Prostate gland (tissue), 2 donors: Measurements from ENCODE around the gene RBM39. TPM values are rescaled to one million over a fixed set of nuclear protein-coding genes. Genes with fewer than 3 reads are reported as not detected.

Experiments used
- DNase-seq: peaks from one replicate; pipeline ENCODE4 v3.0.0-alpha.2; 2019; ENCODE audit warnings: low spot score
- H3K27ac ChIP-seq, 2 donors: fragments of 200-600 bp; sonication (generic); 2 replicates each; pipeline ENCODE4 v1.5.1; 2017 to 2019
- H3K27me3 ChIP-seq: fragments of 200-600 bp; sonication (generic); replicated peaks from 2 replicates; pipeline ENCODE4 v1.5.1; 2019; ENCODE audit not compliant: insufficient read depth
- H3K36me3 ChIP-seq, 2 donors: fragments of 200-600 bp; sonication (generic); 1 replicate in 1 of 2; 2 replicates in 1 of 2; pipeline versions ENCODE4 v1.5.1 to v1.8.1; 2017 to 2019
- H3K4me1 ChIP-seq: fragments of 200-600 bp; sonication (generic); replicated peaks from 2 replicates; pipeline ENCODE4 v1.5.1; 2019
- H3K4me3 ChIP-seq, 2 donors: fragments of 200-600 bp; sonication (generic); 2 replicates each; pipeline ENCODE4 v1.5.1; 2017 to 2019
- H3K9me3 ChIP-seq: fragments of 200-600 bp; sonication (generic); 2 replicates; pipeline ENCODE4 v1.5.1; 2017
- POLR2A ChIP-seq: fragments of 450-650 bp; IDR thresholded peaks from one replicate; pipeline ENCODE4 v1.6.1; 2016; ENCODE audit warnings: antibody characterized with exemption, mild to moderate bottlenecking
- POLR2AphosphoS5 ChIP-seq: sonication (generic); formaldehyde crosslinking; IDR thresholded peaks from one replicate; pipeline ENCODE4 v1.6.1; 2017; ENCODE audit warnings: antibody characterized with exemption
- WGBS: methylation state at CpG from one replicate; pipeline ENCODE4 v1.1.5; 2018; 5-methylcytosine and 5-hydroxymethylcytosine counted together
- intact Hi-C: fragments of 100-400 bp; cut with DNase I; formaldehyde crosslinking; loops from one replicate; pipeline ENCODE4 v1.14.2; 2022
- total RNA-seq, 2 donors: library from RNA; depleted of rRNA; stranded (reverse); fragments of >200 nt; gene quantifications; one replicate each; pipeline ENCODE4 v1.1.0, GENCODE V29; 2016
- TF ChIP-seq, protein P1 (sequence below), 4 experiments: fragments of 200-600 bp in 2 of 4; fragments of 450-650 bp in 2 of 4; sonication (generic) in 2 of 4; IDR thresholded peaks; 1 replicate in 3 of 4; 2 replicates in 1 of 4; pipeline ENCODE4 v1.5.1; 2016 to 2019; ENCODE audit warnings: antibody characterized with exemption in 4 of 4, mild to moderate bottlenecking in 2 of 4, moderate library complexity in 2 of 4

The RBM39 gene
- total RNA-seq, 2 donors from 2014 or later = 228 to 235 TPM

DNA sequence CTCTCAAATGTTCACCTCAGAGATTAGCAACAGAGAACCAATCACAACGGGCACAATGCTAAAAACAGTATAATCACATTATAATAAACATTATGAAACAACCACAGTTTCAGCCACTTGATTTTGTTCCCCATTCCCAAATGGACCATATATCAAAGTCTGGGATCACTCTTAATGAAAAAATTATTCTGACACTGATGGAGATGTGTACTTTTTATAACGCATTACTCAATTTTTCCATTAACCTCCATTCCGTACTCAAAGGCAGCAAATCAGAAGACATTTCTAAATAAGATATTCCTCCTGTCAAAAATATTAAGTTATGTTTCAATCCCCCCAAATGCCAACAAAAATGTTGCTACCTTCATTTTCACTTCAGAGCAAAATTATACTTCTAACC lies 80.2 kb downstream of the RBM39 start:
- Histone ChIP-seq H3K9me3 (no peaks in the 10 kb centered on the region), H3K36me3 (no peaks in the 10 kb centered on the region), H3K4me3 (peak overlapping the region in 1 of 2 donors; percentile 77), H3K4me1 (peaks cover 4% of the 10 kb centered on the region), H3K27ac (peak overlapping the region in 1 of 2 donors; percentile 22), H3K27me3 (no peaks in the 10 kb centered on the region)
- no peak for DNase-seq
- intact Hi-C loops = loop anchor here (5.0 kb wide), 2 partner anchors 45 to 120 kb away; partner anchors contain the start of genes ERGIC3 and SPAG4
- 33% methylated on average over 3 of the region's 3 CpGs for WGBS
- TF ChIP-seq, protein P1, sequence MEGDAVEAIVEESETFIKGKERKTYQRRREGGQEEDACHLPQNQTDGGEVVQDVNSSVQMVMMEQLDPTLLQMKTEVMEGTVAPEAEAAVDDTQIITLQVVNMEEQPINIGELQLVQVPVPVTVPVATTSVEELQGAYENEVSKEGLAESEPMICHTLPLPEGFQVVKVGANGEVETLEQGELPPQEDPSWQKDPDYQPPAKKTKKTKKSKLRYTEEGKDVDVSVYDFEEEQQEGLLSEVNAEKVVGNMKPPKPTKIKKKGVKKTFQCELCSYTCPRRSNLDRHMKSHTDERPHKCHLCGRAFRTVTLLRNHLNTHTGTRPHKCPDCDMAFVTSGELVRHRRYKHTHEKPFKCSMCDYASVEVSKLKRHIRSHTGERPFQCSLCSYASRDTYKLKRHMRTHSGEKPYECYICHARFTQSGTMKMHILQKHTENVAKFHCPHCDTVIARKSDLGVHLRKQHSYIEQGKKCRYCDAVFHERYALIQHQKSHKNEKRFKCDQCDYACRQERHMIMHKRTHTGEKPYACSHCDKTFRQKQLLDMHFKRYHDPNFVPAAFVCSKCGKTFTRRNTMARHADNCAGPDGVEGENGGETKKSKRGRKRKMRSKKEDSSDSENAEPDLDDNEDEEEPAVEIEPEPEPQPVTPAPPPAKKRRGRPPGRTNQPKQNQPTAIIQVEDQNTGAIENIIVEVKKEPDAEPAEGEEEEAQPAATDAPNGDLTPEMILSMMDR (IDR thresholded peaks at IDR 0.05) = no peak
- TF ChIP-seq POLR2A (no peak), POLR2AphosphoS5 (no peak)

DNA sequence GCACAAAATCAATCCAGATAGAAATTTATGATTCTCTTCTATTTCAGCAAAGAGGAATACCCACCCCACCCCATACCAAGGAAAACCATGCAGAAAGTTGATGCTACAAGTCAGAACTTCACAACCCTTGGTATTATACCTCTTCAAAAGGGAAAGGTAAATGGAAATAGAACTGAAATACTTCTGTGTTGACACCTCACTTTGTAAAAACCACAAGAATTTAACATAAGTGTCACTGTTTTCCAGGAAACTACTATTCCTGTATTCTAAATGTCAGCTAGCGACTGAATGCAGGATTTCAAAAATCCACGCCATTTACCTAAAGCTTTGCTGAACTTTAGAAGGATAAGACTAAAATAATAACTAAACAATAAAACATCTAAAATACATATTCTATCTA lies 81.0 kb downstream of the RBM39 start:
- Histone ChIP-seq H3K36me3 (no peaks in the 10 kb centered on the region), H3K27ac (no peak overlapping the region), H3K4me3 (no peak overlapping the region), H3K9me3 (no peaks in the 10 kb centered on the region), H3K4me1 (peaks cover 4% of the 10 kb centered on the region), H3K27me3 (no peaks in the 10 kb centered on the region)
- TF ChIP-seq POLR2A = no peak
- TF ChIP-seq, protein P1 (IDR thresholded peaks at IDR 0.05) = no peak
- no peak for TF ChIP-seq POLR2AphosphoS5
- DNase-seq = no peak
- WGBS = 81% methylated on average over 2 of the region's 2 CpGs
- intact Hi-C loops = loop anchor here (5.0 kb wide), 2 partner anchors 44 to 119 kb away; partner anchors contain the start of genes ERGIC3 and SPAG4

DNA sequence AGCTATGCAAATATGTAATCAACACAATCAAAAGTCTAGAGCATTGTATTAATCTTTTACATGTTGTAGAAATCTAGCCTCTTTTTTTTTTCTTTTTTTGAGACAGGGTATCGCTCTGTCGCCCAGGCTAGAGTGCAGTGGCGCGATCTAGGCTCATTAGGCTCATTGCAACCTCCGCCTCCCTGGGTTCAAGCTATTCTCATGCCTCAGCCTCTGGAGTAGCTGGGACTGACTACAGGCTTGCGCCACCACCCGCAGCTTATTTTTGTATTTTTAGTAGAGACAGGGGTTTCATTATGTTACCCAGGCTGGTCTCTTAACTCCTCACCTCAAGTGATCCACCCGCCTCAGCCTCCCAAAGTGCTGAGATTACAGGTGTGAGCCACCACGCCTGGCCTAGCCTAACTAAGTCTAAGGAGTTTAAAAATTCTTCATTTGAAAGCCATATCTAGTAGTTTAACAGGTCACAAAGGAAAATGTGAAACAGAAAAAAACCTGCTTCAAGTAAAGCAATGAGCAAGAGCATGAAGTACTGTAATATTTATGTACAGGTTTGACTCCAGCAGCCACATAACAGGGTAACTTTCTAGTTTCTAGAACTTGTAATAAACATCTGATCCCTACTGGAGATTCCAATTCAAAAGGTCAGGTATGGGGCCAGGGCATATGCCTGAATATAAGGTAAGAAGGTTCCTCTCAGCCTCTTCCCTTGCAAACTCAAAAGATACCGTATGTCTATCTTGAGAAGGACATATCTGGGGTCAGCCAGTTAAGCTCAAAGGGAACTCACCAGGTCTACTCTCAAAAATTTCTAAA lies 81.7 kb downstream of the RBM39 start:
- 93% methylated on average over 10 of the region's 10 CpGs for WGBS
- H3K27ac ChIP-seq = no peak overlapping the region
- TF ChIP-seq POLR2A (no peak), POLR2AphosphoS5 (no peak)
- TF ChIP-seq, protein P1 (IDR thresholded peaks at IDR 0.05) = no peak
- DNase-seq = no peak
- H3K36me3 ChIP-seq = no peaks in the 10 kb centered on the region
- H3K4me3 ChIP-seq = no peak overlapping the region
- intact Hi-C loops = loop anchor here (5.0 kb wide), 2 partner anchors 43 to 118 kb away; partner anchors contain the start of genes ERGIC3 and SPAG4
- peaks cover 4% of the 10 kb centered on the region for H3K4me1 ChIP-seq
- H3K27me3 ChIP-seq = no peaks in the 10 kb centered on the region
- no peaks in the 10 kb centered on the region for H3K9me3 ChIP-seq

DNA sequence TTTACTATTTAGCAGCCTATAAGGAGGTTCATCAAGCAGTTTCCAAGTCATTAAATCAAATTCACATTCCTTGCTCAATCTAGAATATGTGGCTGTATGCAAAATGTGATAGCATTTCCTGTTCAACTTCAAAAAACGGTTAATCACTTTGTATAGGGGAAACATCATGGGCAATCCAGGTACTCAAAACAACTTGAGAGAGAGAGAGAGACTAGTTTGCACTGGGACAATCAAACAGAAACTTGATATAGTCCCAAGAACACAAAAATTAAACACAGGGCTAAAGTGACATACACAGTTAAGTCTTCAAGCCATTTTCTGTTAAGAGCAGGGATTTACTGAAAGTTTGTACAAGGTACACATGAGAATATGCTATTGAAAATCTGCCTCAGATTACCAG lies 84.8 kb downstream of the RBM39 start:
- H3K4me1 ChIP-seq = peaks cover 4% of the 10 kb centered on the region
- no peaks in the 10 kb centered on the region for H3K9me3 ChIP-seq
- no peaks in the 10 kb centered on the region for H3K27me3 ChIP-seq
- peaks cover 6 to 11% of the 10 kb centered on the region in 2 donors for H3K36me3 ChIP-seq
- TF ChIP-seq POLR2A = no peak
- TF ChIP-seq POLR2AphosphoS5 = no peak
- TF ChIP-seq, protein P1 (IDR thresholded peaks at IDR 0.05) = no peak
- intact Hi-C loops = no loop called here
- DNase-seq = no peak
- no peak overlapping the region for H3K4me3 ChIP-seq
- 24% methylated on average over 1 of the region's 1 CpG for WGBS
- no peak overlapping the region for H3K27ac ChIP-seq

DNA sequence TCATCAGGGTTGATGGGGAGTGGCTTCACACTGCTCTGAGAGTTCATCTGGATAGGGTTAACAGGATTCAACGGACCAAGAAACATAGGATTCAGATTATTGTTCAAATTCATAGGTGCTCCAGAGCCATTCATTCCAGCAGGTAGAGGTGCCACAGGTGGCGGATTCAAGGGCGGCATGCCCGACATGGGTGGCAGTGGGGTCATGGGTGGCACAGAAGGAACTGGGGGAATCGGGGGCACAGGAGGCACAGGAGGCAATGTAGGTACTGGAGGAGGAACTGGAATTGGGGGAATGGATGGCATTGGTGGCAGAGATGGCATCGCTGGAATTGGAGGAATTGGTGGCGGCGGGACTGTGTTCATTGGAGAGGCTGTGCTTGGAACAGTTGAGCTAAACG lies 87.6 kb downstream of the RBM39 start:
- H3K36me3 ChIP-seq = peaks cover 6 to 11% of the 10 kb centered on the region in 2 donors
- 95% methylated on average over 9 of the region's 9 CpGs for WGBS
- no peak for DNase-seq
- intact Hi-C loops = no loop called here
- no peak overlapping the region for H3K27ac ChIP-seq
- peaks cover 4% of the 10 kb centered on the region for H3K4me1 ChIP-seq
- no peak overlapping the region for H3K4me3 ChIP-seq
- no peaks in the 10 kb centered on the region for H3K27me3 ChIP-seq
- no peak for TF ChIP-seq POLR2A
- TF ChIP-seq POLR2AphosphoS5 = no peak
- TF ChIP-seq, protein P1 (IDR thresholded peaks at IDR 0.05) = no peak
- H3K9me3 ChIP-seq = no peaks in the 10 kb centered on the region
